ENCODE data around the gene F3. TPM values are rescaled to one million over a fixed set of nuclear protein-coding genes. Genes with fewer than 3 reads are reported as not detected.

The F3 gene
- total and polyA plus RNA-seq, 9 of the 15 experiments (the other 6 are each of a cell fraction or from before 2014, with no cell fraction given), result 0.24 to 0.28 TPM; not detected in 7

GRCh38 chr1:94544706-94545490, 3.3 kb upstream of the F3 start (continued):
- TF ChIP-seq ID3 (CRISPR knock-in tag; IDR thresholded peaks at IDR 0.05) (no peak), ID3 (tag; IDR thresholded peaks at IDR 0.05) (no peak), ZNF133 (CRISPR knock-in tag; IDR thresholded peaks at IDR 0.05) (no peak), ZNF134 (CRISPR knock-in tag; conservative IDR thresholded peaks at IDR 0.05) (no peak), CBFA2T3 (IDR thresholded peaks at IDR 0.05) (peak; percentile 65), MAFF (IDR thresholded peaks at IDR 0.05; ENCODE audit: low read length) (peak; percentile 44), ARID3B (CRISPR knock-in tag; IDR thresholded peaks at IDR 0.05; ENCODE audit: borderline replicate concordance) (no peak), CBFA2T2 (conservative IDR thresholded peaks at IDR 0.05) (0 out of 2 replicates have a peak, but pooled peaks have one; percentile 34), MYC (IDR thresholded peaks at IDR 0.05; ENCODE audit: low read depth, low read length) (no peak), MYC (CRISPR knock-in tag; IDR thresholded peaks at IDR 0.05; ENCODE audit: borderline replicate concordance, low read depth) (no peak), NFE2 (IDR thresholded peaks at IDR 0.05; ENCODE audit: low read depth) (peak; percentile 29)
- TF ChIP-seq, protein P1, sequence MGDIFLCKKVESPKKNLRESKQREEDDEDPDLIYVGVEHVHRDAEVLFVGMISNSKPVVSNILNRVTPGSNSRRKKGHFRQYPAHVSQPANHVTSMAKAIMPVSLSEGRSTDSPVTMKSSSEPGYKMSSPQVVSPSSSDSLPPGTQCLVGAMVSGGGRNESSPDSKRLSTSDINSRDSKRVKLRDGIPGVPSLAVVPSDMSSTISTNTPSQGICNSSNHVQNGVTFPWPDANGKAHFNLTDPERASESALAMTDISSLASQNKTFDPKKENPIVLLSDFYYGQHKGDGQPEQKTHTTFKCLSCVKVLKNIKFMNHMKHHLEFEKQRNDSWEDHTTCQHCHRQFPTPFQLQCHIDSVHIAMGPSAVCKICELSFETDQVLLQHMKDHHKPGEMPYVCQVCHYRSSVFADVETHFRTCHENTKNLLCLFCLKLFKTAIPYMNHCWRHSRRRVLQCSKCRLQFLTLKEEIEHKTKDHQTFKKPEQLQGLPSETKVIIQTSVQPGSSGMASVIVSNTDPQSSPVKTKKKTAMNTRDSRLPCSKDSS (IDR thresholded peaks at IDR 0.05; ENCODE audit: low read depth, partially characterized antibody), result no peak
- TF ChIP-seq, protein P2, sequence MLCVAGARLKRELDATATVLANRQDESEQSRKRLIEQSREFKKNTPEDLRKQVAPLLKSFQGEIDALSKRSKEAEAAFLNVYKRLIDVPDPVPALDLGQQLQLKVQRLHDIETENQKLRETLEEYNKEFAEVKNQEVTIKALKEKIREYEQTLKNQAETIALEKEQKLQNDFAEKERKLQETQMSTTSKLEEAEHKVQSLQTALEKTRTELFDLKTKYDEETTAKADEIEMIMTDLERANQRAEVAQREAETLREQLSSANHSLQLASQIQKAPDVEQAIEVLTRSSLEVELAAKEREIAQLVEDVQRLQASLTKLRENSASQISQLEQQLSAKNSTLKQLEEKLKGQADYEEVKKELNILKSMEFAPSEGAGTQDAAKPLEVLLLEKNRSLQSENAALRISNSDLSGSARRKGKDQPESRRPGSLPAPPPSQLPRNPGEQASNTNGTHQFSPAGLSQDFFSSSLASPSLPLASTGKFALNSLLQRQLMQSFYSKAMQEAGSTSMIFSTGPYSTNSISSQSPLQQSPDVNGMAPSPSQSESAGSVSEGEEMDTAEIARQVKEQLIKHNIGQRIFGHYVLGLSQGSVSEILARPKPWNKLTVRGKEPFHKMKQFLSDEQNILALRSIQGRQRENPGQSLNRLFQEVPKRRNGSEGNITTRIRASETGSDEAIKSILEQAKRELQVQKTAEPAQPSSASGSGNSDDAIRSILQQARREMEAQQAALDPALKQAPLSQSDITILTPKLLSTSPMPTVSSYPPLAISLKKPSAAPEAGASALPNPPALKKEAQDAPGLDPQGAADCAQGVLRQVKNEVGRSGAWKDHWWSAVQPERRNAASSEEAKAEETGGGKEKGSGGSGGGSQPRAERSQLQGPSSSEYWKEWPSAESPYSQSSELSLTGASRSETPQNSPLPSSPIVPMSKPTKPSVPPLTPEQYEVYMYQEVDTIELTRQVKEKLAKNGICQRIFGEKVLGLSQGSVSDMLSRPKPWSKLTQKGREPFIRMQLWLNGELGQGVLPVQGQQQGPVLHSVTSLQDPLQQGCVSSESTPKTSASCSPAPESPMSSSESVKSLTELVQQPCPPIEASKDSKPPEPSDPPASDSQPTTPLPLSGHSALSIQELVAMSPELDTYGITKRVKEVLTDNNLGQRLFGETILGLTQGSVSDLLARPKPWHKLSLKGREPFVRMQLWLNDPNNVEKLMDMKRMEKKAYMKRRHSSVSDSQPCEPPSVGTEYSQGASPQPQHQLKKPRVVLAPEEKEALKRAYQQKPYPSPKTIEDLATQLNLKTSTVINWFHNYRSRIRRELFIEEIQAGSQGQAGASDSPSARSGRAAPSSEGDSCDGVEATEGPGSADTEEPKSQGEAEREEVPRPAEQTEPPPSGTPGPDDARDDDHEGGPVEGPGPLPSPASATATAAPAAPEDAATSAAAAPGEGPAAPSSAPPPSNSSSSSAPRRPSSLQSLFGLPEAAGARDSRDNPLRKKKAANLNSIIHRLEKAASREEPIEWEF (CRISPR knock-in tag; IDR thresholded peaks at IDR 0.05), result no peak
- TF ChIP-seq, protein P3, sequence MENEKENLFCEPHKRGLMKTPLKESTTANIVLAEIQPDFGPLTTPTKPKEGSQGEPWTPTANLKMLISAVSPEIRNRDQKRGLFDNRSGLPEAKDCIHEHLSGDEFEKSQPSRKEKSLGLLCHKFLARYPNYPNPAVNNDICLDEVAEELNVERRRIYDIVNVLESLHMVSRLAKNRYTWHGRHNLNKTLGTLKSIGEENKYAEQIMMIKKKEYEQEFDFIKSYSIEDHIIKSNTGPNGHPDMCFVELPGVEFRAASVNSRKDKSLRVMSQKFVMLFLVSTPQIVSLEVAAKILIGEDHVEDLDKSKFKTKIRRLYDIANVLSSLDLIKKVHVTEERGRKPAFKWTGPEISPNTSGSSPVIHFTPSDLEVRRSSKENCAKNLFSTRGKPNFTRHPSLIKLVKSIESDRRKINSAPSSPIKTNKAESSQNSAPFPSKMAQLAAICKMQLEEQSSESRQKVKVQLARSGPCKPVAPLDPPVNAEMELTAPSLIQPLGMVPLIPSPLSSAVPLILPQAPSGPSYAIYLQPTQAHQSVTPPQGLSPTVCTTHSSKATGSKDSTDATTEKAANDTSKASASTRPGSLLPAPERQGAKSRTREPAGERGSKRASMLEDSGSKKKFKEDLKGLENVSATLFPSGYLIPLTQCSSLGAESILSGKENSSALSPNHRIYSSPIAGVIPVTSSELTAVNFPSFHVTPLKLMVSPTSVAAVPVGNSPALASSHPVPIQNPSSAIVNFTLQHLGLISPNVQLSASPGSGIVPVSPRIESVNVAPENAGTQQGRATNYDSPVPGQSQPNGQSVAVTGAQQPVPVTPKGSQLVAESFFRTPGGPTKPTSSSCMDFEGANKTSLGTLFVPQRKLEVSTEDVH (IDR thresholded peaks at IDR 0.05; ENCODE audit: low read depth, partially characterized antibody), result no peak
- TF ChIP-seq, protein P4, sequence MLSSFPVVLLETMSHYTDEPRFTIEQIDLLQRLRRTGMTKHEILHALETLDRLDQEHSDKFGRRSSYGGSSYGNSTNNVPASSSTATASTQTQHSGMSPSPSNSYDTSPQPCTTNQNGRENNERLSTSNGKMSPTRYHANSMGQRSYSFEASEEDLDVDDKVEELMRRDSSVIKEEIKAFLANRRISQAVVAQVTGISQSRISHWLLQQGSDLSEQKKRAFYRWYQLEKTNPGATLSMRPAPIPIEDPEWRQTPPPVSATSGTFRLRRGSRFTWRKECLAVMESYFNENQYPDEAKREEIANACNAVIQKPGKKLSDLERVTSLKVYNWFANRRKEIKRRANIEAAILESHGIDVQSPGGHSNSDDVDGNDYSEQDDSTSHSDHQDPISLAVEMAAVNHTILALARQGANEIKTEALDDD (IDR thresholded peaks at IDR 0.05), result peak; percentile 29; the same call in 1 of the 2 replicates

Measured in K562 (cell line).